GM21717 (cell line): ENCODE results near the gene TLL2.
"Not testable (repeated sequence)": the region's sequence is repeated elsewhere in the genome, so short reads cannot be mapped to it uniquely, and the experiment has no call there.

Experiments used
- ATAC-seq: cut with Tn5 transposase; IDR thresholded peaks from one replicate; pipeline ENCODE4 v1.9.1; 2021; ENCODE audit warnings: mild to moderate bottlenecking, moderate library complexity; ENCODE audit not compliant: unreplicated experiment

Gene TLL2

GRCh38 chr10:96513698-96514561, at the start of gene TLL2:
Gene TLL2, minus strand, starts transcription at chr10:96513926. Its CDS starts 241 bp downstream, at chr10:96513685.
- peak; percentile 69 for ATAC-seq

DNA sequence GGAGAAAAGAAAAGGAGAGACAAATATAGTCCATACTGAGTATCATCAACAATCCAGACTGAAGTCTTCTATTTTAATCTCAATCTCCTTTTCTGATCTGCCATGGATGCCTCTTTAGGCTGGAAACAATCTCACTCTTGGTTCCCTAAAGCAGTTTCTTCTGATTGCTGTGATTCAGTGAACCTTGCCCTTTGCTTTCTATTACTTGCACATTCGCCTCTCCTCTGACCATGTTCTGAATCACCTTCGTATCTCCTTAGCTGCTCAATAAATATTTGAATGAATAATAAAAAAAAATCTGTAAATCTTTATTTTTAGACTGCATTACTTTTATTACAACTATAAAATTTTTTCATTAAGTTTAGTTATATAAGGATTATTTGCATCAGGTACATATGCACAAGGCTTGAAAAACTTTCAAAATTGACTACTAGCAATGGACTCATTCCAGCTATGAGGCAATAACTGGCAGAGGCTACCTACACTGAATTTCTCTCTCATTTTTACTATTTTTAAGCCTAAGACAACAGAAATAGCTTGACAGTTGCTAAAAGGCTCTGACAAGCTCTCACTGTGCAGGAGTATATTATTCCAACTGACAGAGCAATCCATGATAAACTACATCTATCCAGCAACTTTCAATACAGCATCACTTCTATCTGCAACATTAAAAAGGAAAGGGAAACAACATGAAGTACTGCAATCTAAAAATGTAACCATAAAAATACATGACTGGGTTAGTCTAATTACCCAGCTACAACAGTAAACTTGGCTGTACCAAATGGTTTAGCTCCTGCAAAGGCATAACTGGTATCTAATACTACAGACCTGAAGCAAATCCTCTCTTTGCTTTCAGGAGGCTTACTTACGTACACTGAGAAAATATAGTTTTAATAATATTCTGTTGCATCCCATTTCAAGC, 47.5 kb upstream of the TLL2 start:
- ATAC-seq: no peak

GRCh38 chr10:96560489-96560888, 46.8 kb upstream of the TLL2 start:
- ATAC-seq: no peak

- ATAC-seq: no peak
Measured at GRCh38 chr10:96556003-96556402, 42.3 kb upstream of the TLL2 start.

GRCh38 chr10:96555330-96555729, 41.6 kb upstream of the TLL2 start:
- no peak for ATAC-seq

- no peak for ATAC-seq
Measured at GRCh38 chr10:96548589-96548988, 34.9 kb upstream of the TLL2 start.

DNA sequence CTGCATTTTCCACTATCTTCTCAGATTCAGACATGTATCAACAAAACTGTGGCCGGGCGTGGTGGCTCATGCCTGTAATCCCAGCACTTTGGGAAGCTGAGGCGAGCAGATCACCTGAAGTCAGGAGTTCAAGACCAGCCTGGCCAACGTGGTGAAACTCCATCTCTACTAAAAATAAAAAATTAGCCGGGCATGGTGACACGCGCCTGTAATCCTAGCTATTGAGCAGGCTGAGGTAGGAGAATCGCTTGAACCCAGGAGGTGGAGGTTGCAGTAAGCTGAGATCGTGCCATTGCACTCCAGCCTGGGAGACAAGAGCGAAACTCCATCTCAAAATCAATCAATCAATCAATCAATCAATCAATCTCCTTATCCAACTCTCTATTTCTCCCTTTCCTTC, 31.8 kb upstream of the TLL2 start:
- ATAC-seq: not testable (repeated sequence)

DNA sequence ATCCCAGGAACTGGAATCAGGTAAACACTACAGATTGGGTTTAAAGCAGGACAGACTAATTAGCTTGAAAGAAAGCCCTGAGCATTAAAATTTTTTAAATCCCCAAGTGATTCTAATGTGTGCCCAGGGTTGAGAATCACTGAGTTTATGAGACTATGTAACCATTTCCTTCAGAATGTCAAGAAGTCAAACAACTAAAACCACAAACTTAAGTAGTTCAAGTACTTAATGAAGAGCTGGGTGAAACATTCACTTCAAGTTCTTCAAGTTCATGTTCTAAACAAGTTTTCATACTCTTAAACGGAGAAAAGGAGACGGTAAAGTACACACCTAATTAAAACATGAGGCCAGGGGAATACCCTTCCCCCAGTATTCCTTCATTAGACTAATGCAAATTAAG, 28.2 kb upstream of the TLL2 start:
- no peak for ATAC-seq

- ATAC-seq: no peak
Measured at GRCh38 chr10:96540240-96540639, 26.5 kb upstream of the TLL2 start.

DNA sequence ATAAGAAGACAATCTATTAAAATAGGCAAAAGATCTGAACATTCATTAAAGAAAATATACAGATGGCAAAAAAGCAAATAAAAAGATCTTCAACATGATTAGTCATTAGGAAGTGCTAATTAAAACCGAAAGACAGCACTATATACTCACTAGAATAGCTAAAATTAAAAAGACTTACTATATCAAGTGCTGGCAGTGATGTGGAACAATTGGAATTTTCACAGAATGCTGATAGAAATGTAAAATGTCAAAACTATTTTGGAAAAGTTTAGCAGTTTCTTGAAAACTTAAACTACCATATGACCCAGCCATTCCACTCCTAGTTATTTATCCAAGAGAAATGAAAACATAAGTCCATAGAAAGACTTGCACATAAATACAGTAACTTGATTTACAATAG, 25.0 kb upstream of the TLL2 start:
- no peak for ATAC-seq

DNA sequence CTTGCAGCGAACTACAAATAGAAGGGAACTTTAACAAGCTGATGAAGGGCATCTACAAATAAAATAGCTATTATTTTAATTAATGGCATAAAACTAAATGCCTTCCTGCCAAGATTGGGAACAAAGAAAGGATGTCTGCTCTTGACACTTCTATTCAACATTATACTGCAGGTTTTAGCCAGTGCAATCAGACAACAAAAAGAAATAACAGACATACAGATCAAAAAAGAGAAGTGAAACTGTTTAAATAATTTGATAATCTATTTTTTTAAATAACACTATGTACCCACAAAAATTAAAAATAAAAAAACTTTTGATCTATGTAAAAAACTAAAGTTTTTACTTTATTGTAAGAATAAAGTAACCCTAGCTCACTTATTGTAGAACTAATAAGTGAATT, 22.4 kb upstream of the TLL2 start:
- no peak for ATAC-seq

DNA sequence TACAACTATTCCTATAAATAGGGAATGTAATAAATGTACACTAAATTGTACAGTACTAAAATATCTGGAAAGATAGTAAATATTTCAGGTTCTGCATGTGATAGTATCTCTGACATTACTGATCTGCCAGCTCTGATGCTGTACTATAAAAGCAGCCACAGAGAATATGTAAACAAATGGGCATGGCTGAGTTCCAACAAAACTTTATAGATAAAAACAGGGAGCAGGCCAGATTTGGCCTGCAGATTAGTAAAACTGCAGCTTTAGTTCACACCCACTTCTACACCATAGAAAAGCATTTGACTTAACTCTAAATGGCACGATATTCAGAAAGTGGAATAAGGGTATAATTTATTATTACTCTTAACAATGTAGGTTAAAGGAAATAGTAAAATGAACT, 18.8 kb upstream of the TLL2 start:
- no peak for ATAC-seq

DNA sequence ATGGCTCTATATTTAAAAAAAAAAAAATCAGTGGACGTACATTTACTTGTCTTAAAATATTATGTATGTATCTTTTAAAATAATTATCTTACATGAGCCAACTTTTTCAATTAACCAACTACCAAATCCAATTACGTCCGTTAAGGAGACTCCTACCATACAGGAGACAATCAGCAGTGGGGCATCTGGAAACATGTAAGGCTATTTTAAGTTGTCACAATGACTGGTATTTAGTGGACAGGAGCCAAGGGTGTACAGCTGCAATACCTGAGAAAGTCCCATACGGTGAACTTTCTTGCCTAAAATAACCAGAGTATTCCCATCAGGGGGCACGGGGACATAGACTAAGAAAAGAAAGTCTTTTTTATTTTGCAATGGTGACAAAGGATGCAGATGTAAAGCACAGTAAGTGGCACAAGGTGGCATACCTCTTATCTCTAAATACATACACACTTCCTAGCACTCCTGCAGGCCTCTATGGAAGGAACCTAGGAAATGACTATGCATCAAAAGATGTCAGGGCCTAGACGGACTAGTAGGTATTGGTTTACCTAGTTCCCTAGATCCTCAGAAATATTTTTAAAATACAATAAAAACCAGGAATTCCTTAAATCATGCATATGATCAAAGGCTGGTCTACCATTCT, 16.0 kb upstream of the TLL2 start:
- ATAC-seq: no peak

DNA sequence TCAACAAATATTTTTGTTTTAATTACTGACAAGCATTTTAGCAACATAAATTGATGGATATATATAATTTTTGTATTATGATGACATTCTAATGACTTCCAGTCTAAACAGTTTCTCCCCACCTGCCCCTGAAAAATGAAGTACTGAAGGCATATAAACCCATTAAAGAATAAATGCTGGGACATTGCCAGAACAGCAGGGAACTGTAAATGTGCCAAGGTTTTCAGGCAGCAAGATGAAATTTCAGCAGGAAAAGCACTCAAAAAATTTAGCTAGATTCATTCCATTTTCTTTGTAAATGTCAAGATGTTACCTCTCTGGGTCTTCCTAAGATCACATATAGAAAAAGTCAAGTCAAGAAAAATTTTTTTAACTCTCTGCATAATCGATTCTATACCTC, 11.0 kb upstream of the TLL2 start:
- no peak for ATAC-seq

GRCh38 chr10:96517284-96517683, 3.6 kb upstream of the TLL2 start:
- no peak for ATAC-seq

- ATAC-seq: no peak
Measured at GRCh38 chr10:96516337-96516736, 2.6 kb upstream of the TLL2 start.

GRCh38 chr10:96513305-96513697, 425 bp downstream of the TLL2 start:
- ATAC-seq: peak; percentile 48

- ATAC-seq: no peak
Measured at GRCh38 chr10:96512524-96513304, 1.0 kb downstream of the TLL2 start.

DNA sequence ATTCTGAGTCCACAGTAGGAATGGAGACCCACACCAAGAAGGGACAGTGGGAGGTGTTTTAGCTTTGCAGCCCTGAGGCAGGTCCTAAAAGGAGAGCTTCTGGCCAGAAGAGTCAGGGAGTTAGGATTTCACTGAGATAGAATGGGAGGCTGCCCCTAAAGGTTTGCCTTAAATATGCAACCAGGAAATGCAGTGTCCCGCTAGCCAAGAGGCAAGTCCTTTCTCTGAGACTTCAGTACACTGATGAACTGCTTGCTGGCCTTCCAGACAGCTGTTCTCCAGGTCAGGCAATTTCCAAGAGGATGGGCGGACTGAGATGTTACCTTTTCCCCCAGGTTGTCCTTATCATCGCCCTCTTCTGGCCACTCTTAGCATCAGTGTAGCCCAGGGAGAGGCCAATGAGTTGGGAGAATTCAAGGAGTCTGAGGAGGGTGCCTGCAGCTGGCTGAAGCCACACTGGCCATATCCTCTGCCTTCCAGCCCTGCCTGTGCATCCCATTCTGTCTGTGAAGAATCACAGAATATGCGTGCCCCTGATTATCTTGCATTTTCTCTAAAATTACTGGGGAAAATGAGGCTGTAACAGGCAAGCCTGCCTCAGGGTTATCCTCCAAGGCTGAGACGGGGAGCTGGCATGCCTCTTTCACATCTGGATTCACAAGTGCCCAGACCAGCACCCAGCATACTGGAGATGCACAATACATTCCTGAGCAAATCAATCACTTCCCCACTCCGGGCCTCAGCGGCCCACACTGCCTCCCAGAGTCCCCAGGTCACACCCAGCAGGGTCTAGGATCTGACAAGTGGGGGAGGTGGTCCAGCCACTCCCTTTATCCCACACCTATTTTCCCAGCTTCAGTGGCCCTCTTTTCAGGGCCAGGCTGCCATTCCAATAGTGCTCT, 2.4 kb downstream of the TLL2 start:
- no peak for ATAC-seq
